ENCODE results near the gene CARNS1. TPM values are rescaled to one million over a fixed set of nuclear protein-coding genes. Genes with fewer than 3 reads are reported as not detected.

The CARNS1 gene
- total RNA-seq, 6 donors from 2014 or later: 0.49 to 4.2 (median 0.89) TPM

- TF ChIP-seq POLR2AphosphoS5 (IDR thresholded peaks at IDR 0.05): no peak
- TF ChIP-seq POLR2A (IDR thresholded peaks at IDR 0.05): no peak
- TF ChIP-seq CTCF (IDR thresholded peaks at IDR 0.05): no peak
- TF ChIP-seq EP300 (IDR thresholded peaks at IDR 0.05): no peak
- Histone ChIP-seq H3K9me3 (no peaks in the 10 kb centered on the region), H3K27ac (peak overlapping the region; percentile 42 to 68 (median 52)), H3K36me3 (no peaks in the 10 kb centered on the region), H3K4me1 (peaks cover 47 to 63% (median 50%) of the 10 kb centered on the region in 4 donors), H3K27me3 (peaks cover 0 to 3% (median 0%) of the 10 kb centered on the region in 4 donors), H3K4me3 (no peak overlapping the region)
- DNase-seq (peak in 1 of 2 donors; percentile 61), ATAC-seq (ENCODE audit: low FRiP score in 2 of 2) (no peak)
- WGBS, 2 donors: 31 to 39% methylated on average over 12 to 21 of the region's 21 CpGs
These were observed 1.2 kb downstream of the CARNS1 start for GRCh38 chr11:67416416-67417335.

- no peak for TF ChIP-seq CTCF (IDR thresholded peaks at IDR 0.05)
- TF ChIP-seq POLR2AphosphoS5 (IDR thresholded peaks at IDR 0.05): no peak
- no peak for TF ChIP-seq EP300 (IDR thresholded peaks at IDR 0.05)
- TF ChIP-seq POLR2A (IDR thresholded peaks at IDR 0.05): no peak
- H3K4me1 ChIP-seq: peaks cover 47 to 63% (median 50%) of the 10 kb centered on the region in 4 donors
- ATAC-seq (ENCODE audit: low FRiP score in 2 of 2) (no peak), DNase-seq (peak in 1 of 2 donors; percentile 83)
- no peak overlapping the region for H3K4me3 ChIP-seq
- peak overlapping the region; percentile 42 to 68 (median 52) for H3K27ac ChIP-seq
- WGBS, 2 donors: 71 to 100% methylated on average over 1 to 8 of the region's 12 CpGs
- H3K27me3 ChIP-seq: peaks cover 0 to 3% (median 0%) of the 10 kb centered on the region in 4 donors
- H3K9me3 ChIP-seq: no peaks in the 10 kb centered on the region
- H3K36me3 ChIP-seq: no peaks in the 10 kb centered on the region
These were observed 1.9 kb downstream of the CARNS1 start for GRCh38 chr11:67417425-67417824.

DNA sequence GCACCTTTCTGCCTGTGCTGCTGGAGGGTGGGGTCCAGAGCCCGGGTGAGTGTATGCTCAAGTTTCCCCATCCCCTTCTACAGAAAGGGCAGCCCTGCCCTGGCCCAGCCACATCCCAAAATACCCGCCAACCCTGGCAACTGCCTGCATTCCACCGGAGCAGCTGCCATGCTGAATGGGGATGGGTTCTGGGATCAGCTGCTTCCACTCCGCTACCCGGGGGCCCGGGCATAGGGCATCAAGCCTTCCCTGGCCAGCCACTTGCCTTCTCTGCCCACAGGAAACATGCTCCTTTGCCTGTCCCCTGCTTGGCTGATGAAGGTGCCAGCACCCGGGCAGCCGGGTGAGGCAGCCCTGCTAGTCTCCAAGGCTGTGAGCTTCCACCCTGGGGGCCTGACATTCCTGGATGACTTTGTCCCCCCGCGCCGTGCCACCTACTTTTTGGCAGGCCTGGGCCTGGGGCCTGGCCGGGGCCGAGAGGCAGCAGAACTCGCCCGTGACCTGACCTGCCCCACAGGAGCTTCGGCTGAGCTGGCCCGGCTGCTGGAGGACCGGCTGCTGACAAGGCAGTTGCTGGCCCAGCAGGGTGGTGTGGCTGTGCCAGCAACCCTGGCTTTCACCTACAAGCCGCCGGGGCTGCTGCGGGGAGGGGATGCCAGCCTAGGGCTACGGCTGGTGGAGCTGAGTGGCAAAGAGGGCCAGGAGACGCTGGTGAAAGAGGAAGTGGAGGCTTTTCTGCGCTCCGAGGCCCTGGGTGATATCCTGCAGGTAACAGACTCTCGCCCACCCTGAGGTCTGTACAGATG, 3.2 kb downstream of the CARNS1 start:
- 70 to 83% methylated on average over 12 to 23 of the region's 26 CpGs for WGBS, 2 donors
- Histone ChIP-seq H3K36me3 (no peaks in the 10 kb centered on the region), H3K27me3 (peaks cover 0 to 3% (median 0%) of the 10 kb centered on the region in 4 donors), H3K4me3 (no peak overlapping the region), H3K4me1 (peaks cover 47 to 63% (median 50%) of the 10 kb centered on the region in 4 donors), H3K27ac (peak overlapping the region in 2 of 4 donors; percentile 13 to 42), H3K9me3 (no peaks in the 10 kb centered on the region)
- TF ChIP-seq EP300 (IDR thresholded peaks at IDR 0.05): no peak
- no peak for TF ChIP-seq POLR2AphosphoS5 (IDR thresholded peaks at IDR 0.05)
- TF ChIP-seq POLR2A (IDR thresholded peaks at IDR 0.05): no peak
- no peak for TF ChIP-seq CTCF (IDR thresholded peaks at IDR 0.05)
- DNase-seq: peak in 1 of 2 donors; percentile 86
- no peak for ATAC-seq (ENCODE audit: low FRiP score in 2 of 2)

DNA sequence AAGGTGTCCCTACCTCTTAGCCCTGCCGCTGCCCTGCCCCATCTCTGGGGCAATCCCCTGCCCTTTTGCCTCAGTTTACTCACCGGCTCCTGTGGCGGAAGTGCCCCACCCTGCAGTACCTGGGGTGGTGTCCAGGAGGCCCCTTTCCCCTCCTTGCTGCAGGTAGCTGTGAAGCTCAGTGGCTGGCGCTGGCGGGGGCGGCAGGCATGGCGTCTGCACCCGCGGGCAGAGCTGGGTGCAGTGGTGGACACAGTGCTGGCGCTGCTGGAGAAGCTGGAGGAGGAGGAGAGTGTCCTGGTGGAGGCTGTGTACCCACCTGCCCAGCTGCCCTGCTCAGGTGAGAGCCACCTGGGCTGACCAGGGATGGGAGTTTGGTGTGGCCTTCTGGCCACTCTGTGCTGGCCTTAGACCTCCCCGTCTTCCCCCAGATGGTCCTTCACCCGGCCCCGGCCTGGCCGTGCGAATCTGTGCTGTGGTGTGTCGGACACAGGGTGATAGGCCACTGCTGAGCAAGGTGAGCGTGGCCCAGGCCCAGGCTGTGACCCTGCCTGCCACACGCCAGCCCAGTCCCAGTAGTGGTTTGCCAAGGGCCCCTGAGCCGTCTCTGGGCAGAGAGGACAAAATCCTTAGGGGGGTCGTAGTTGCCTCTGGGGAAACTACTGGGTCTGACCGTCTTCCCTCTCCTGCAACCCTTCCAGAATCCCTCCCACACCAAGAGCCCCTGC, 4.0 kb downstream of the CARNS1 start:
- Histone ChIP-seq H3K4me1 (peaks cover 47 to 63% (median 50%) of the 10 kb centered on the region in 4 donors), H3K4me3 (no peak overlapping the region), H3K27me3 (peaks cover 0 to 3% (median 0%) of the 10 kb centered on the region in 4 donors), H3K27ac (peak overlapping the region; percentile 83 to 90 (median 88)), H3K36me3 (no peaks in the 10 kb centered on the region), H3K9me3 (no peaks in the 10 kb centered on the region)
- 96 to 98% methylated on average over 16 to 18 of the region's 21 CpGs for WGBS, 2 donors
- DNase-seq (peak in 1 of 2 donors; percentile 81), ATAC-seq (ENCODE audit: low FRiP score in 2 of 2) (no peak)
- TF ChIP-seq CTCF (IDR thresholded peaks at IDR 0.05): no peak
- no peak for TF ChIP-seq EP300 (IDR thresholded peaks at IDR 0.05)
- no peak for TF ChIP-seq POLR2A (IDR thresholded peaks at IDR 0.05)
- TF ChIP-seq POLR2AphosphoS5 (IDR thresholded peaks at IDR 0.05): no peak

All from upper lobe of left lung (tissue), 6 donors.